PC-9 (cell line): ENCODE measurements around the gene TMEFF1.

Source experiments
- EZH2 ChIP-seq: fragments of 200-600 bp; sonication (generic); IDR thresholded peaks from 2 replicates; pipeline ENCODE4 v1.8.0; 2017; ENCODE audit warnings: antibody characterized with exemption, low read depth
- TF ChIP-seq, protein P1 (sequence below): fragments of 200-600 bp; sonication (generic); conservative IDR thresholded peaks from 2 replicates; pipeline ENCODE4 v1.6.1; 2017; ENCODE audit warnings: mixed run types, antibody characterized with exemption, mild to moderate bottlenecking, moderate library complexity

DNA sequence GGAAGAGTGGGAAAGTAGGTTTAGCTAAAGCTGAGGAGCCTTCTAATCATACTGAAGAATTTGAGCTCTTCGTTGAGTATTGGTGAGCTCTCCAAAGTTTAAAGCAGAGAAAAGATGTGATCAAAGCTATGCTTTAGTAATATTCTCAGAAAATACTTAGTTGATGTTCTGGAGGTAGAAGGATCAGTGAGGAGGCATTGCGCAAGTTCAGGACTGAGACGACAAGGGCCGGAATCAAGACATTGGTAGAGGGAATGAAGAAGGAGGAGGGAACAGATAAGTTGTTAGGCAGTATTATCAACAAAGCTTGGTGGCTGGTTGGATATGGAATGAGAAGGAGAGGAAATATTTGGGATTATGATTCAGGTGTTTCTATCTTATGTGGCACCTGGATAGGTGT lies 112.0 kb downstream of the TMEFF1 start:
- TF ChIP-seq, protein P1, sequence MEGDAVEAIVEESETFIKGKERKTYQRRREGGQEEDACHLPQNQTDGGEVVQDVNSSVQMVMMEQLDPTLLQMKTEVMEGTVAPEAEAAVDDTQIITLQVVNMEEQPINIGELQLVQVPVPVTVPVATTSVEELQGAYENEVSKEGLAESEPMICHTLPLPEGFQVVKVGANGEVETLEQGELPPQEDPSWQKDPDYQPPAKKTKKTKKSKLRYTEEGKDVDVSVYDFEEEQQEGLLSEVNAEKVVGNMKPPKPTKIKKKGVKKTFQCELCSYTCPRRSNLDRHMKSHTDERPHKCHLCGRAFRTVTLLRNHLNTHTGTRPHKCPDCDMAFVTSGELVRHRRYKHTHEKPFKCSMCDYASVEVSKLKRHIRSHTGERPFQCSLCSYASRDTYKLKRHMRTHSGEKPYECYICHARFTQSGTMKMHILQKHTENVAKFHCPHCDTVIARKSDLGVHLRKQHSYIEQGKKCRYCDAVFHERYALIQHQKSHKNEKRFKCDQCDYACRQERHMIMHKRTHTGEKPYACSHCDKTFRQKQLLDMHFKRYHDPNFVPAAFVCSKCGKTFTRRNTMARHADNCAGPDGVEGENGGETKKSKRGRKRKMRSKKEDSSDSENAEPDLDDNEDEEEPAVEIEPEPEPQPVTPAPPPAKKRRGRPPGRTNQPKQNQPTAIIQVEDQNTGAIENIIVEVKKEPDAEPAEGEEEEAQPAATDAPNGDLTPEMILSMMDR = no peak
- TF ChIP-seq EZH2 = no peak
